D721Med (cell line): ENCODE data around the gene DOCK4.

Experiments used
- DNase-seq: peaks from one replicate; pipeline ENCODE4 v3.0.0; 2011; ENCODE audit warnings: low spot score; ENCODE audit not compliant: insufficient read length
- FAIRE-seq: peaks from 2 replicates; lab custom pipeline; 2011; peaks lifted over from hg19 to GRCh38; lab: Jason Lieb, UNC
- CTCF ChIP-seq: IDR thresholded peaks from 2 replicates; pipeline ENCODE4 v1.5.1; 2012; ENCODE audit warnings: mild to moderate bottlenecking, control low read depth; ENCODE audit not compliant: insufficient read depth; ENCODE audit errors: missing control alignments

DOCK4 gene

DNA sequence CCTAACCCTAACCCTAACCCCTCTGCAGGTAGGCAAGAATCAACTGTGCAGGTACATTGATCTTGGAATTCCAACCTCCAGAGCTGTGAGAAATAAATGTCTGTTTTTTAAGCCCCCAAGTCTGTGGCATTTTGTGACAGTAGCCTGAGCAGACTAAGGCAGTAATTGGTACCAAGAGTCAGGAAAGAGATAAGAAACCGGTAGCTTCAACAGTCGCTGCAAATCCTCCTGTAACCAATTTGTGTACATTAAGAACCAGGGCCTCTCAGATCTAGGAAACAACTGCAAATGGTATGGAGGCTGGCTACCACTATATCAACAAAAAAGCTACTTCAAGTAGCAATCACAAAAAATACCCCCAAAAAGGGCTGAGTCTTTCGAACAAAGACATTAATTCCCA lies 67.3 kb downstream of the DOCK4 start:
- FAIRE-seq (no peak), DNase-seq (no peak)
- no peak for TF ChIP-seq CTCF

GRCh38 chr7:112138325-112138852 lies 67.8 kb downstream of the DOCK4 start:
- FAIRE-seq, result no peak
- no peak for TF ChIP-seq CTCF
- DNase-seq, result no peak

- TF ChIP-seq CTCF, result no peak
- FAIRE-seq (no peak), DNase-seq (no peak)
Observed at GRCh38 chr7:112137141-112138101, 68.8 kb downstream of the DOCK4 start.

- no peak for FAIRE-seq
- no peak for TF ChIP-seq CTCF
- no peak for DNase-seq
Observed at GRCh38 chr7:112136271-112137008, 69.8 kb downstream of the DOCK4 start.

DNA sequence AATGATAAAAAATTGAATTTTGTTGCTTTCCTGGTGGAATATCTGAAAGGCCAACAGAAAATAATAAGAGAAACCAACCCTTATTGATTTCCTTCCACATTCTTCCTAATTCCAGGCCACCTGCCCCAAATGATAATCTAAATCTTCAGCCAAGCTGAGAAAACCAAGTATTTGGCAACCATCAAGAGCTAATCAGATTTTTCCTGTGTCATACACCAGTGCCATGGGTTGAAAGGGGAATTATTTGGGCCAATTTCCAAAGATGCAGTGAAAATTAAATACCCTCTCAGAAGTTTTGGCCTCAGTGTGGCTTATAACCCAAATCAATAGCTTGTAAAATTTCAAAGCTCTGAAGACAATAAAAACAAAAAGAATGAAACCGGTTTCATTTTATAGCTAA lies 70.4 kb downstream of the DOCK4 start:
- DNase-seq (no peak), FAIRE-seq (no peak)
- no peak for TF ChIP-seq CTCF

DNA sequence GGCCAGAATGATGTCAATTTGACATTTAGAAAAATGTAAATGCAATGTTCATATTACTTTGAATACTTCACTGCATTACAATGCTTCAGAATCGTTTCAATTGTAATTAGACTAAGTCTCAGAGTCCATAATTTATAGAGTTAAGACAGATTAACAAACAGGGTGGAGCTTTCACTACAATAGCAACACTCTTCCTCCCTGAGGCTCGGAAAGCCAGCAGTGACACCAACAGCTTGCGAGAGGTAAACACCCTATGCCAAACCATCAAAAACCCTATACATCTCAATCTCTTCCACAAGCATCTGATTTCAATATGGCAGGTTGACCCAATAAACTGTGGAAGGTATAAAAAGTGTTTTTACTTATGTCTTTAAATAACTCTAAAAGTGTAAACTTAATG lies 72.2 kb downstream of the DOCK4 start:
- FAIRE-seq (no peak), DNase-seq (no peak)
- peak; percentile 13 for TF ChIP-seq CTCF
